Gastroesophageal sphincter (tissue), 3 donors: ENCODE data around the gene RGPD3.

ENCODE experiments used
- CTCF ChIP-seq, 4 experiments: fragments of 200-600 bp in 2 of 4; fragments of 450-650 bp in 2 of 4; sonication (generic) in 1 of 4; IDR thresholded peaks; one replicate each; pipeline ENCODE4 v1.5.1; 2017 to 2019; ENCODE audit warnings: antibody characterized with exemption in 4 of 4, mild to moderate bottlenecking in 2 of 4, moderate library complexity in 2 of 4
- EP300 ChIP-seq: sonication (generic); formaldehyde crosslinking; IDR thresholded peaks from one replicate; pipeline ENCODE4 v1.6.1; 2017; ENCODE audit warnings: antibody characterized with exemption, mild to moderate bottlenecking

DNA sequence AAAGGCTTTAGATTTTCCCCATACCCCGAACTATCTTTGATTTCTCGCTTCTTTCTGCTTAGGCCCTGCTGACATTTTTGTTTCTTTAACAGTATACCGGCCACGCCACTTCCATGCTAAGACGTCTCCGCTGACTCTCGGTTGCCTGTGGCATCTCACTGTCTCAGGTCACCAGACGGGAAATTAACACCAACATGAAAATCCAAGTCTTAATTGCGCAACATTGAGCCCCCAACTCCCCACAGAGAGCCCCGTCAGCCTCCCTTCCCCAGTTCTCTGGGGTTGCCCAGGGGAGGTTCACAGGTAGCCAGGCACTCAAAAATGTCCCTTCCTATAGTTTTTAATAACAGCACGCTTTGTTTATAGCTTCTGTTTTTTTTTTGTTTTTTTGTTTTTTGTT lies 49.1 kb upstream of the RGPD3 start:
- TF ChIP-seq CTCF (IDR thresholded peaks at IDR 0.05) (no peak), EP300 (no peak)
